GM18526 (cell line): ENCODE measurements around the gene HIC1.

Experiments used
- POLR2A ChIP-seq: IDR thresholded peaks from 3 replicates; pipeline ENCODE4 v1.6.1; 2011; ENCODE audit not compliant: insufficient read length; ENCODE audit errors: extremely low read depth

Gene HIC1

DNA sequence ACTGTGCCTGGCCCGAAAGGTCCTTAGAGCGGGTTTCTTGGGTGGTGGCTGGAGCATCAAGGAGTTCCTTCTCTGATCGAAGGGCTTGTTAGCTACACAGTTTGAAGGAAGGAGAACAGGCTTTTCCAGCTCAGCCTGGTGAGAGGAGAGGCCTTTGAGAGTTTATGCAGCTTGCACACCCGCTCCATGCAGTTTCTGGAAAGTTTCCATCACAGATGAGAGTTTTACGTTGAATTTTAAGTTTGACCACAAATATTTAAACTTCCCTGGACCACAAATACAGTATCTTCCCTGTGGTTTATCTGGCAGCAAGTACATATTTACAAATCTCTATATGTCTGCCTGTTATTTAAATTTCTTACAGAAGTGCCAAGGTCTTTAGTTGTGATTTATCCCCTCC lies 56.8 kb downstream of the HIC1 start:
- TF ChIP-seq POLR2A = no peak
